SK-N-SH (cell line): ENCODE measurements around the gene RTN4. TPM values are rescaled to one million over a fixed set of nuclear protein-coding genes. Genes with fewer than 3 reads are reported as not detected.

Experiments
- CTCF ChIA-PET: fragments of 300-600, 350-600 bp; formaldehyde crosslinking; extraction: SDS; loops from one replicate; lab custom pipeline; 2021; lab: Yijun Ruan, JAX
- POLR2A ChIA-PET: fragments of 350-600 bp; sonication (Branson Sonifier 250); formaldehyde crosslinking; extraction: SDS; loops from one replicate; lab custom pipeline; 2020; ENCODE audit warnings: antibody characterized with exemption, inconsistent platforms; lab: Yijun Ruan, JAX
- DNase-seq: peaks from one replicate; pipeline ENCODE4 v3.0.0; 2012
- H2AFZ ChIP-seq: fragments of 200-600 bp; sonication (generic); 2 replicates; pipeline ENCODE4 v1.8.1; 2016; ENCODE audit warnings: antibody characterized with exemption, mild to moderate bottlenecking, low read depth
- H3F3A ChIP-seq: fragments of 200-600 bp; sonication (generic); replicated peaks from 2 replicates; pipeline ENCODE3; 2016; ENCODE audit warnings: antibody characterized with exemption, mild to moderate bottlenecking; ENCODE audit not compliant: insufficient read depth
- H3K27ac ChIP-seq, 2 experiments: fragments of 200-500 bp in 1 of 2; fragments of 200-600 bp in 1 of 2; sonication (Bioruptor generic) in 1 of 2; sonication (generic), shearing (Covaris generic) in 1 of 2; 2 replicates each; pipeline versions ENCODE4 v1.5.1 to v1.6.1; 2014 to 2016; ENCODE audit warnings: low read depth in 2 of 2, inconsistent platforms in 1 of 2, low read length in 1 of 2, mild to moderate bottlenecking in 1 of 2, mixed read lengths in 1 of 2
- H3K27me3 ChIP-seq: fragments of 200-600 bp; sonication (generic), shearing (Covaris generic); 2 replicates; pipeline ENCODE4 v1.6.1; 2016; ENCODE audit warnings: mixed run types; ENCODE audit not compliant: insufficient read depth
- H3K36me3 ChIP-seq, 2 experiments: fragments of 200-500 bp in 1 of 2; fragments of 200-600 bp in 1 of 2; sonication (Bioruptor generic) in 1 of 2; sonication (generic) in 1 of 2; replicated peaks in 1 of 2; 2 replicates each; pipeline versions ENCODE3 to v1.5.1; 2014 to 2016; ENCODE audit warnings: low read length in 1 of 2, mild to moderate bottlenecking in 1 of 2; ENCODE audit not compliant: insufficient read depth in 2 of 2, control insufficient read depth in 1 of 2
- H3K4me1 ChIP-seq, 2 experiments: fragments of 200-500 bp in 1 of 2; fragments of 200-600 bp in 1 of 2; sonication (Bioruptor generic) in 1 of 2; sonication (generic), shearing (Covaris generic) in 1 of 2; 2 replicates each; pipeline versions ENCODE4 v1.5.1 to v1.6.1; 2014 to 2016; ENCODE audit warnings: low read depth in 1 of 2, low read length in 1 of 2, mixed run types in 1 of 2; ENCODE audit not compliant: insufficient read depth in 2 of 2, control insufficient read depth in 1 of 2
- H3K4me2 ChIP-seq: fragments of 200-600 bp; sonication (generic), shearing (Covaris generic); 2 replicates; pipeline ENCODE4 v1.6.1; 2017; ENCODE audit warnings: mixed run types
- H3K4me3 ChIP-seq, 2 experiments: fragments of 200-500 bp in 1 of 2; fragments of 200-600 bp in 1 of 2; sonication (Bioruptor generic) in 1 of 2; sonication (generic), shearing (Covaris generic) in 1 of 2; 2 replicates each; pipeline versions ENCODE4 v1.5.1 to v1.8.1; 2014 to 2016; ENCODE audit warnings: low read depth in 2 of 2, inconsistent platforms in 1 of 2, low read length in 1 of 2, mild to moderate bottlenecking in 1 of 2, mixed read lengths in 1 of 2, moderate library complexity in 1 of 2
- H3K79me2 ChIP-seq: fragments of 200-600 bp; sonication (generic); 2 replicates; pipeline ENCODE4 v1.8.1; 2017; ENCODE audit warnings: mild to moderate bottlenecking; ENCODE audit not compliant: insufficient read depth
- H3K9ac ChIP-seq: fragments of 200-600 bp; sonication (generic); 2 replicates; pipeline ENCODE4 v1.6.1; 2017; ENCODE audit warnings: mixed run types
- H3K9me2 ChIP-seq: fragments of 200-600 bp; sonication (generic); 2 replicates; pipeline ENCODE4 v1.6.1; 2017; ENCODE audit warnings: mixed run types
- H3K9me3 ChIP-seq: fragments of 200-600 bp; sonication (generic); 2 replicates; pipeline ENCODE4 v1.6.1; 2017; ENCODE audit warnings: mixed run types, mild to moderate bottlenecking, moderate library complexity
- H4K20me1 ChIP-seq: fragments of 200-600 bp; sonication (generic); 2 replicates; pipeline ENCODE4 v1.6.1; 2017; ENCODE audit warnings: mild to moderate bottlenecking, mixed run types; ENCODE audit not compliant: insufficient read depth
- CHD2 ChIP-seq: fragments of 150-350 bp; IDR thresholded peaks from 2 replicates; pipeline ENCODE4 v1.6.1; 2018; ENCODE audit warnings: low read length; ENCODE audit not compliant: partially characterized antibody
- EZH2phosphoT487 ChIP-seq: fragments of 200-600 bp; sonication (generic); IDR thresholded peaks from 2 replicates; pipeline ENCODE4 v1.6.1; 2017; ENCODE audit warnings: low read depth, mixed run types, mild to moderate bottlenecking, antibody characterized with exemption, moderate library complexity, borderline replicate concordance
- FOXM1 ChIP-seq: IDR thresholded peaks from 2 replicates; pipeline ENCODE4 v1.4.0; 2012; ENCODE audit warnings: low read depth, mild to moderate bottlenecking
- MEF2A ChIP-seq: IDR thresholded peaks from 2 replicates; pipeline ENCODE4 v1.4.0; 2012; ENCODE audit warnings: low read depth, borderline replicate concordance
- NRF1 ChIP-seq: IDR thresholded peaks from 2 replicates; pipeline ENCODE4 v1.6.1; 2012; ENCODE audit warnings: low read depth, mild to moderate bottlenecking, low read length
- POLR2AphosphoS5 ChIP-seq: IDR thresholded peaks from 2 replicates; pipeline ENCODE4 v1.6.1; 2012; ENCODE audit warnings: low read depth, low read length
- RAD21 ChIP-seq: IDR thresholded peaks from 2 replicates; pipeline ENCODE4 v1.6.1; 2012; ENCODE audit warnings: mild to moderate bottlenecking, low read length
- RCOR1 ChIP-seq: fragments of 150-350 bp; IDR thresholded peaks from 2 replicates; pipeline ENCODE4 v1.6.1; 2017; ENCODE audit warnings: antibody characterized with exemption, low read length
- RXRA ChIP-seq: IDR thresholded peaks from 2 replicates; pipeline ENCODE4 v1.4.0; 2012; ENCODE audit warnings: low read depth, mild to moderate bottlenecking, borderline replicate concordance
- SIN3A ChIP-seq: IDR thresholded peaks from 2 replicates; pipeline ENCODE4 v1.6.1; 2012; ENCODE audit warnings: low read depth, mild to moderate bottlenecking, low read length, moderate library complexity, borderline replicate concordance
- YY1 ChIP-seq: IDR thresholded peaks from 2 replicates; pipeline ENCODE4 v1.4.0; 2012; ENCODE audit warnings: low read depth, mild to moderate bottlenecking
- WGBS: methylation state at CpG from one replicate; pipeline ENCODE4 v1.1.6; 2017; ENCODE audit warnings: low lambda C conversion rate; 5-methylcytosine and 5-hydroxymethylcytosine counted together
- polyA plus RNA-seq, 3 experiments: library from polyadenylated mRNA; depleted of rRNA; stranded (reverse); fragments of >200 nt; gene quantifications; 2 replicates each; pipeline ENCODE4 v1.2.3, GENCODE V29; 2012
- TF ChIP-seq, protein P1 (sequence below): fragments of 150-350 bp; IDR thresholded peaks from 2 replicates; pipeline ENCODE4 v1.6.1; 2017; ENCODE audit warnings: antibody characterized with exemption, low read length, low read depth, borderline replicate concordance
- TF ChIP-seq, protein P2 (sequence below): IDR thresholded peaks from 2 replicates; pipeline ENCODE4 v1.4.0; 2012; ENCODE audit warnings: low read depth, borderline replicate concordance
- TF ChIP-seq, protein P3 (sequence below): IDR thresholded peaks from 2 replicates; pipeline ENCODE4; 2012
- TF ChIP-seq, protein P4 (sequence below): IDR thresholded peaks from 2 replicates; pipeline ENCODE4 v1.4.0; 2012; ENCODE audit warnings: low read depth

The RTN4 gene
- polyA plus RNA-seq, 1 of the 3 experiments (the other 2 are of a cell fraction) = 315 TPM

DNA sequence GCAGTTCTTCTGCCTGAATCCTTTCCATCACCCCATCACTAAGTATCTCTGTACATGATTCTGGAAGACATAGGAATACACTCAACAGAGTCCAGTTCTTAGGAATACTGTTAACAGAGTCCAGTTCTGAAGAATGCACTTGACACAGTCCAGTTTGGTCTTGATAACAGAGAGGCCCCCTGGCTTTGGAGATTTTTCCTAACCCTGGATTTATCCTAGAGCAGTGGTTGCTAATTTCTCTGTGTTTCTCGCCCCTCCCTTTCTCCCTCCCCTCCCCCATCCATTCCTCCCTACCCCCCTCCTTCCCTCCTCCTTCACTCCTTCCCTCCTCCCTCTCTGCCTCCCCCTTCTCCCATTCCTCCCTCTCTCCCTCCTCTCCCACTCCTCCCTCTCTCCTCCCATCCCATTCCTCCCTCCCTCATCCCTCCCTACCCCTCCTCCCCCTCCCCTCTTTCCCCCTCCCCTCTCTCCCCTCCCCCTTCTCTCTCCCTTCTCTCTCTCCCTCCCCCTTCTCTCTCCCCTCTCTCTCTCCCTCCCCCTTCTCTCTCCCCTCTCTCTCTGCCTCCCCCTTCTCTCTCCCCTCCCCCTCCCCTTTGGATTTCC, 105.4 kb downstream of the RTN4 start (continued):
- TF ChIP-seq POLR2AphosphoS5 (no peak), NRF1 (no peak), YY1 (no peak), FOXM1 (no peak), RCOR1 (no peak)
- TF ChIP-seq, protein P1, sequence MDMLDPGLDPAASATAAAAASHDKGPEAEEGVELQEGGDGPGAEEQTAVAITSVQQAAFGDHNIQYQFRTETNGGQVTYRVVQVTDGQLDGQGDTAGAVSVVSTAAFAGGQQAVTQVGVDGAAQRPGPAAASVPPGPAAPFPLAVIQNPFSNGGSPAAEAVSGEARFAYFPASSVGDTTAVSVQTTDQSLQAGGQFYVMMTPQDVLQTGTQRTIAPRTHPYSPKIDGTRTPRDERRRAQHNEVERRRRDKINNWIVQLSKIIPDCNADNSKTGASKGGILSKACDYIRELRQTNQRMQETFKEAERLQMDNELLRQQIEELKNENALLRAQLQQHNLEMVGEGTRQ = no peak
- TF ChIP-seq, protein P2, sequence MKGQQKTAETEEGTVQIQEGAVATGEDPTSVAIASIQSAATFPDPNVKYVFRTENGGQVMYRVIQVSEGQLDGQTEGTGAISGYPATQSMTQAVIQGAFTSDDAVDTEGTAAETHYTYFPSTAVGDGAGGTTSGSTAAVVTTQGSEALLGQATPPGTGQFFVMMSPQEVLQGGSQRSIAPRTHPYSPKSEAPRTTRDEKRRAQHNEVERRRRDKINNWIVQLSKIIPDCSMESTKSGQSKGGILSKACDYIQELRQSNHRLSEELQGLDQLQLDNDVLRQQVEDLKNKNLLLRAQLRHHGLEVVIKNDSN = no peak
- TF ChIP-seq, protein P3, sequence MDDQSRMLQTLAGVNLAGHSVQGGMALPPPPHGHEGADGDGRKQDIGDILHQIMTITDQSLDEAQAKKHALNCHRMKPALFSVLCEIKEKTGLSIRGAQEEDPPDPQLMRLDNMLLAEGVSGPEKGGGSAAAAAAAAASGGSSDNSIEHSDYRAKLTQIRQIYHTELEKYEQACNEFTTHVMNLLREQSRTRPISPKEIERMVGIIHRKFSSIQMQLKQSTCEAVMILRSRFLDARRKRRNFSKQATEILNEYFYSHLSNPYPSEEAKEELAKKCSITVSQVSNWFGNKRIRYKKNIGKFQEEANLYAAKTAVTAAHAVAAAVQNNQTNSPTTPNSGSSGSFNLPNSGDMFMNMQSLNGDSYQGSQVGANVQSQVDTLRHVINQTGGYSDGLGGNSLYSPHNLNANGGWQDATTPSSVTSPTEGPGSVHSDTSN = no peak

DNA sequence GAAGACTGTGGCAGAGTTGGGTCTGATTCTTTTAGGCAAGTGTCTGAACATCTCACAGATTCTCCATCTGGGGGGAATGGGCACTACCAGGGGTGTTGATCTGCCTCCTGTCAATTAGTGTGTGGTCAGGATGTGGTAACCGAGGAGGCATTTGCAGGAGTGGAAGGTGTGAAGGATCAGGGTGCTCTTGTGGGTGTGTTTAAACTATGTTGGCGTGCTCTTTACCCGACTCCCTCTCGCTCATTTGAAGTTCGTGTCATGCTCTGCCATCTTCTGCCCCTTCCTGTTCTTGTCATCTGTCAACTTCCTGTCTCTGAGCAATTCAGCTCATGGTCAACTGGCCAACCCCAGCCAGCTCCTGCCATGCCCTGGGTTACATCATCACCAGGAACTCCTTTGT, 107.9 kb downstream of the RTN4 start:
- H3K9me3 ChIP-seq = no peaks in the 10 kb centered on the region
- no peak overlapping the region for H2AFZ ChIP-seq
- CTCF ChIA-PET = interaction anchor here (1.0 to 1.5 kb wide), 6 partner anchors 14 to 233 kb away, joined by 3 to 4 read pairs (median 3); no protein-coding TSS in a partner anchor
- no peaks in the 10 kb centered on the region for H3K36me3 ChIP-seq
- no peak overlapping the region for H3K9ac ChIP-seq
- DNase-seq = no peak
- no peaks in the 10 kb centered on the region for H3K27me3 ChIP-seq
- H3K4me2 ChIP-seq = no peak overlapping the region
- peaks cover 0 to 3% of the 10 kb centered on the region in 2 experiments; a peak in 1 of 4 replicates for H3K4me1 ChIP-seq
- H3F3A ChIP-seq = no peaks in the 10 kb centered on the region
- TF ChIP-seq CHD2 (no peak), MEF2A (no peak), RAD21 (no peak), RXRA (no peak), SIN3A (no peak), EZH2phosphoT487 (no peak)
- TF ChIP-seq, protein P2 = no peak
- TF ChIP-seq, protein P4, sequence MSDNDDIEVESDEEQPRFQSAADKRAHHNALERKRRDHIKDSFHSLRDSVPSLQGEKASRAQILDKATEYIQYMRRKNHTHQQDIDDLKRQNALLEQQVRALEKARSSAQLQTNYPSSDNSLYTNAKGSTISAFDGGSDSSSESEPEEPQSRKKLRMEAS = no peak
- TF ChIP-seq, protein P1 = no peak
- no peaks in the 10 kb centered on the region for H3K9me2 ChIP-seq
- H3K4me3 ChIP-seq = no peak overlapping the region
- no peaks in the 10 kb centered on the region for H4K20me1 ChIP-seq
- no peaks in the 10 kb centered on the region for H3K79me2 ChIP-seq
- WGBS = 87% methylated on average over 5 of the region's 5 CpGs
- no peak overlapping the region for H3K27ac ChIP-seq
- POLR2A ChIA-PET = no interaction called here
